Esophagus squamous epithelium (tissue), 4 donors: ENCODE measurements around the gene EN2.

Experiments used
- POLR2A ChIP-seq, 4 donors: fragments of 450-650 bp; IDR thresholded peaks; one replicate each; pipeline ENCODE4 v1.6.1; 2017; ENCODE audit warnings: antibody characterized with exemption in 4 of 4, mild to moderate bottlenecking in 4 of 4, moderate library complexity in 3 of 4
- TF ChIP-seq, protein P1 (sequence below), 6 experiments: fragments of 450-650 bp in 4 of 6; fragments of 200-600 bp in 2 of 6; sonication (generic) in 2 of 6; IDR thresholded peaks; one replicate each; pipeline ENCODE4 v1.5.1; 2016 to 2019; ENCODE audit warnings: antibody characterized with exemption in 6 of 6, mild to moderate bottlenecking in 4 of 6, moderate library complexity in 4 of 6

DNA sequence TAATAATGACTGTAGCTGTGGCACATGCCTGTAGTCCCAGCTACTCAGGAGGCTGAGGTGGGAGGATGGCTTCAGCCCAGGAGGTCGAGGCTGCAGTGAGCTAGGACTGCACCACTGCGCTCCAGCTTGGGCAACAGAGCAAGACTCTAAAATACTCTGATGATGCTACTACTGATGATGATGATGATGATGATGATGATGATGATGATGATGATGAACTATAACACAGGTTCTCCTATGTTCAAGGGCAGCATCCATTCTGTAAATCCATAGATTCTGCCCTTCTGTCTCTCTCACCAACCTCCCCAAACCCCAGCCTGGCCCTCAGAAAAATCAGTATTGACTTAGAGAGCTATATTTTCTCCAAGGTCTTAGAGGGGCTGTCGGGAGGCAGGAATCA is 22.8 kb upstream of the EN2 start:
- TF ChIP-seq, protein P1, sequence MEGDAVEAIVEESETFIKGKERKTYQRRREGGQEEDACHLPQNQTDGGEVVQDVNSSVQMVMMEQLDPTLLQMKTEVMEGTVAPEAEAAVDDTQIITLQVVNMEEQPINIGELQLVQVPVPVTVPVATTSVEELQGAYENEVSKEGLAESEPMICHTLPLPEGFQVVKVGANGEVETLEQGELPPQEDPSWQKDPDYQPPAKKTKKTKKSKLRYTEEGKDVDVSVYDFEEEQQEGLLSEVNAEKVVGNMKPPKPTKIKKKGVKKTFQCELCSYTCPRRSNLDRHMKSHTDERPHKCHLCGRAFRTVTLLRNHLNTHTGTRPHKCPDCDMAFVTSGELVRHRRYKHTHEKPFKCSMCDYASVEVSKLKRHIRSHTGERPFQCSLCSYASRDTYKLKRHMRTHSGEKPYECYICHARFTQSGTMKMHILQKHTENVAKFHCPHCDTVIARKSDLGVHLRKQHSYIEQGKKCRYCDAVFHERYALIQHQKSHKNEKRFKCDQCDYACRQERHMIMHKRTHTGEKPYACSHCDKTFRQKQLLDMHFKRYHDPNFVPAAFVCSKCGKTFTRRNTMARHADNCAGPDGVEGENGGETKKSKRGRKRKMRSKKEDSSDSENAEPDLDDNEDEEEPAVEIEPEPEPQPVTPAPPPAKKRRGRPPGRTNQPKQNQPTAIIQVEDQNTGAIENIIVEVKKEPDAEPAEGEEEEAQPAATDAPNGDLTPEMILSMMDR (IDR thresholded peaks at IDR 0.05), result no peak
- no peak for TF ChIP-seq POLR2A (IDR thresholded peaks at IDR 0.05)
